NCI-H187 treated with DMSO at 0.1 percent for 48 hours (cell line): ENCODE results near the gene GPRC5A.
"Not testable (repeated sequence)": the region's sequence is repeated elsewhere in the genome, so short reads cannot be mapped to it uniquely, and the experiment has no call there.

ENCODE experiments used
- DNase-seq: peaks from one replicate; lab custom pipeline; 2025; lab: John Stamatoyannopoulos, UW

The GPRC5A gene, protein sequence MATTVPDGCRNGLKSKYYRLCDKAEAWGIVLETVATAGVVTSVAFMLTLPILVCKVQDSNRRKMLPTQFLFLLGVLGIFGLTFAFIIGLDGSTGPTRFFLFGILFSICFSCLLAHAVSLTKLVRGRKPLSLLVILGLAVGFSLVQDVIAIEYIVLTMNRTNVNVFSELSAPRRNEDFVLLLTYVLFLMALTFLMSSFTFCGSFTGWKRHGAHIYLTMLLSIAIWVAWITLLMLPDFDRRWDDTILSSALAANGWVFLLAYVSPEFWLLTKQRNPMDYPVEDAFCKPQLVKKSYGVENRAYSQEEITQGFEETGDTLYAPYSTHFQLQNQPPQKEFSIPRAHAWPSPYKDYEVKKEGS

GRCh38 chr12:12891080-12891880, at the start of gene GPRC5A:
GPRC5A (plus strand) TSS chr12:12891562; CDS start chr12:12908250, 16,688 bp downstream.
- no peak for DNase-seq

GRCh38 chr12:12845794-12846243, 45.5 kb upstream of the GPRC5A start:
- DNase-seq: no peak

DNA sequence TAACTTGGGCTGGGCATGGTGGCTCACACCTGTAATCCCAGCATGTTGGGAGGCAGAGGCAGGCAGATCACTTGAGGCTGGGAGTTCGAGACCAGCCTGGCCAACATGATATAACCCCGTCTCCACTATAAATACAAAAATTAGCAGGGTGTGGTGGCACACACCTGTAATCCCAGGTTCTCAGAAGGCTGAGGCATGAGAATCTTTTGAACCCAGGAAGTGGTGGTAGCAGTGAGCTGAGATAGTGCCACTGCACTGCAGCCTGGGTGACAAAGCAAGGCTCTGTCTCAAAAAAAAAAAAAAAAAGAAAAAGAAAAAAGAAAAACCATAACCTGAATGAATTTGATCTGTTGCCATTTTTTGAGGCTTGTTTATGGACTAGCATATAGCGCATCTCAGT, 44.6 kb upstream of the GPRC5A start:
- DNase-seq: not testable (repeated sequence)

DNA sequence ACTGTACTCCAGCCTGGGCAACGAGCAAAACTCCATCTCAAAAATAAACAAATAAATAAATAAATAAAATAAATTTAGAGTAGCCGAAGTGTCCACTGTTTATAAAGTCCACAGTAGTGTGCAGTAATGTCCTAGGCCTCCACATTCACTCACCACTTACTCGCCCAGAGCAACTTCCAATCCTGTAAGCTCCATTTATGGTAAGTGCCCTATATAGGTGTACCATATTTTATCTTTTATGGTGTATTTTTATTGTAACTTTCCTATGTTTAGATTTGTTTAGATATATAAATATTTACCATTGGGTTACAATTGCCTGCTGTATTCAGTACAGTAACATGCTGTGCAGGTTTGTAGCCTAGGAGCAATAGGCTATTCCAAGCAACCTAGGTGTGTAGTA, 37.9 kb upstream of the GPRC5A start:
- no peak for DNase-seq

DNA sequence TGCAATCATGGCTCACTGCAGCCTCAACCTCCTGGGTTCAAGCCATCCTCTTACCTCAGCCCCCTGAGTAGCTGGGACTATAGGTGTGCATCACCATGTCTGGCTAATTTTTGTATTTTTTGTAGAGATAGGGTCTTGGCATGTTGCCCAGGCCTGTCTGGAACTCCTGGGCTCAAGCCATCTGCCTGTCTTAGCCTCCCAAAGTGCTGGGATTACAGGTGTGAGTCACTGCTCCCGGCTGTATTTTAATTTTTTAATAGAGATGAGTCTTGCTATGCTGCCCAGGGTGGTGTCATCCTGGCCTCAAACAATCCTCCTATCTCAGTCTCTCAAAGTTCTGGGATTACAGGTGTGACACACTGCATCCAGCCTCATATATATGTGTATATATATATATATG, 31.7 kb upstream of the GPRC5A start:
- DNase-seq: no peak

DNA sequence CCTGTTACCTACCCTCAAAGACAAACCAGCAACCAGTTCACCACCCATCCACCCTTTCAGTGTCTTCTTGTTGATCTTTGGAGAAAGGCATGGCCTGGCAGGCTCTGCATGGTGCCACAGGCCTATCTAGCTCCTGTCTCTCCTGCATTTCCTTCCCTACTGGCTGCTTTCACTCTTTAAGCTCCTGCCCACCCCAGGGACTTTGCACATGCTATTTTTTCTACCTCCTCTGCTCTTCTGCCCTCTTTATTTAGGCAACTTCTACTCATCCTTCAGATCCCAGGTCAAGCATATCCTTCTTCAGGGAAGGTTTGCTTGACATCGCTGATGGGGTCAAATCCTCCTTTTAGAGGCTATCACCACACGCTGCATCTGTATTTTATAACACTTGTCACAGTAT, 27.1 kb upstream of the GPRC5A start:
- no peak for DNase-seq

DNA sequence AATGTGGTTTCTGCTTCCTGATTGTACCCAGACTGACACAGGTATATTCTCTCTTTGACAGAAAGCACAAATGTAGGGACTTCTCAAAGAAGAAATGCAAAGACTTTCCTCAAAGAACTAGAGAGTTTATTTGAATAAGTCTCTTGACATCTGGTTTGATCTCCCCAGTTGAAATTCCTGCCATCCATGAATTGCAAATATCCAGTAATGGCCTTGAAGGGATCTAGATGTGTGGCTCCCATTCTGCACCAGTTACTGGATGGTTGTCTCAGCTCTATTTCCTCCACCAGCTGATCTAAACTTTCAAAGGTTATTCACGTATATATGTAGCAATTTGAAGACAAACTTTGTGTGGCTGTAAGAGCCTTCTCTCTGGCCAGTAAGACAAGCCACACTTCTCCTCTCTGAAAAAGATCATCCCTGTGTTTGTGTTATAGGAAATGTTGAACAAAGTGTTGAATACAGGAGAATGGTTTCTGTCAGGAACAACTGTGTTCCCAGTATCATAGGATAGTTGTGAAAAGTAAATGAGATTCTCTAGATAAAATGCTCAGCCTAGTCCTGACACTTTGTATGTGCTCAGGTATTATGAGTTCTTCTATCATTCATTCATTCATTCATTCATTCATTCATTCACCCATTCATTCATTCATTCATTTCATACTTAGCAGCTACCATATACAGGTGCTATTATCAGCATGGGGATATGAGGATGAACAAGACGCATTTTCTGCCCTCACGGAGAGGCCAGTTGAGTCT, 22.7 kb upstream of the GPRC5A start:
- DNase-seq: no peak

GRCh38 chr12:12870465-12870864, 20.9 kb upstream of the GPRC5A start:
- no peak for DNase-seq

DNA sequence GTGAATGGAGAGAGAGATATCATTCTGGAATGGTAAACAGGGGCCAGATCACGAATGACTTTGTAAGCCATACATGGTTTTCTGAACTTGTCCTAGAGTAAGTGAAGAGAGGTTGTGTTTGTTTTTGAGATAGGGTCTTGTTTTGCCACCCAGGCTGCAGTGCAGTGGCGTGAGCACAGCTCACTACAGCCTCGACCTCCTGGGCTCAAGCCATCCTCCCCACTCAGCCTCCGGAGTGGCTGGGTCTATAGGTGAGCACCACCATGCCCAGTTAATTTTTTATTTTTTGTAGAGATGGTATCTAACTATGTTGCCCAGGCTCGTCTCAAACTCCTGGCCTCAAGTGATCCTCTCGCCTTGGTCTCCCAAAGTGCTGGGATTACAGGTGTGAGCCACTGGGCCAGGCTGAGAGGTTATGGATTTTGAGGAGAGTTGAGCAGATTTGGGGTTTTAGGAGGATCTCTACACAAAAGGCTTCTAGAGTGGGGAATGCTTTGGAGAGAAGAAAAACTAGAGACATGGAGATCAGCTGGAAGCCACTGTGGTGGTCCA, 19.7 kb upstream of the GPRC5A start:
- no peak for DNase-seq

GRCh38 chr12:12872139-12872933, 19.0 kb upstream of the GPRC5A start:
- DNase-seq: no peak

DNA sequence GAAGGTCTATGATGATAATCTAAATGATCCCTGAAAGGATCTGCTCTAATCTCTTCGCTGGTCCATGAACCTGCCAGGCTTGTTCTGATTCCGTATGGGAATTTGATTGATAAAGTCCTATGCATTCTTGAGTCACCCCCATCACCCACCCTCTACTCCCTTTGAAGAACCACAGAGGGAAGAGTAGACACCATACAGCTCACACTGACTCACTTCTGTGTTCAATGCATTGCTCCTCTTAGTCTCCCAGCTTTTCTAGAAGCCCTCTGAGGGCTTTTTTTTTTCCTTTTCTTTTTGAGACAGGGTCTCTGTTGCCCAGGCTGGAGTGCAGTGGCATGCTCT, 18.5 kb upstream of the GPRC5A start:
- no peak for DNase-seq

DNA sequence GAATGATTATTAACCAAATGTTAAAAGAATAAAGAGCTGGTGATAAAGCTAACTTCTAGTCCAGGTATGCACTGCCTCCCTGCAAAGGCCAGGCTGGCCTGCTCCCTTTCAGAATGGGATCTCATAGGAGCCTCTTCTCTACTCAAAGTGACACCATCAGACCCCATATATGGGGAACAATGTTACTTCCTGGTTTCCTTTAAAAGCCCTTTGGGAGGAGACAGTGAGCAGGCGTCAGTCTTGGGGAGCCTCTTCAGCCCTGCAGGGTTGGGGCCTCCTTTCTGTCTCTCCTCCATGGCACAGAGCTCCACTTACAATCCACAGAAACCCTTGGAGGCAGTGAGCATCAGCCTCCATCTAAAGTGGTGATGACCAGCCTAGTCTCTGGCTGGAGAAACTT, 17.3 kb upstream of the GPRC5A start:
- no peak for DNase-seq

GRCh38 chr12:12875301-12875700, 16.1 kb upstream of the GPRC5A start:
- DNase-seq: not testable (repeated sequence)

DNA sequence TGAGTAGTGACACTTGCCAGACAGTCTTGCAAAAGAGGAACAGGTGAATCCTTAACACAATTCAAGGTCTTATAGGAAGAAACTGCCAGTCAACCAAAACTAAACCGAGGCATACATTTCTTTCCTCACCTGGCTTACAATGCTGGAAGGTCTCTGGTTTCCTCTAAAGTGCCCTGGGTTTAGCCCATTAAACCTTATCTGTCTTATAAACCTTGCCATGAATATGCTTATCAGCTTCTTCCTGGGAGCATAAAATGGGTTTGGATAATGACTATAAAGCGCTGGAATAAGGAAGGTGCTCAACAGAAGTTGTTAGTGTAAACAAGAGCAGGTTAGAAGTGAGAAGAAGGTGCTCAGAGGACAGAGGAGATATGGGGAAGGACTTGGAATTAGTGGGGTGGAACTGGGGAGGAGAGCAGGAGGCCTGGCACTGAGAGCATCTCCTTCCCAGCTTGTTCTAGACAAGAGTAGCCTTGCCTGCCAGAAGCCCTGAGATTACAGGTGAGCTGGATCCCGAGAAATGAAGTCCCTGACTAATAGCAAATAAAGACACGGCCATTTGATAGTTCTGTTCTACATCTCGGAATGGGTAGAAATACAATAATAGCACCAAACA, 14.1 kb upstream of the GPRC5A start:
- no peak for DNase-seq

DNA sequence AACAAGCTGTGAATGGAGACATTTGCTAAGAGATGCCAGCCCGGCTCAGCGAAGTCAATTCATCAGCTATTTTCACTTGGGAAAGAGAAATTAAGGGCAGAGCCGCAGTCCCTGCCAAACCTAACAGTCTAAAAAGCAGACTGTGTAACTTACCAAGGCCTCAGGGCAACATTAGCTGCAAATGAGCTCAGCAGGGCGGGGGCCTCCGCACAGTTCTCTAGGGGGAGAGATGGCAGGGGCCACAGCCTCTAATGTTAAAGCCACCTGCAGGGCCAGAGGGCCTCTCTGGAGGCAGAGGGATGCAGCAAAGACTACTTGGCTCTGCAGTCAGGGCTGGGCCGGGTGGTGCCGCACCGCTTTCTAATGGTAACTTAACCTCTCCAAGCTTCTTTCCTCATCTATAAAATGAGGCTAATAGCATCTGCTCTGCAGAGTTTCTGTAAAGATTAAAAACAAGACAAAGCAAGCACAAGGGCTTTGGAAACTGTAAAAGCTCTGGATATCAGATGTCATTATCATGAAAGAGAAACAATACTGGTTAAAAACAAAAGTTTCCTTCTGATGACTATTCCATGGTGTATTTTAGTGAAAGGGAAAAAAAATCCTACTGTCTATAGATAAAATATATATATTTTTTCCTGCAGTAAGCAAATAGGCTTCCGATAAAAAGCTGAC, 13.4 kb upstream of the GPRC5A start:
- DNase-seq: no peak

- DNase-seq: no peak
Observed at GRCh38 chr12:12880537-12880936, 10.8 kb upstream of the GPRC5A start.

DNA sequence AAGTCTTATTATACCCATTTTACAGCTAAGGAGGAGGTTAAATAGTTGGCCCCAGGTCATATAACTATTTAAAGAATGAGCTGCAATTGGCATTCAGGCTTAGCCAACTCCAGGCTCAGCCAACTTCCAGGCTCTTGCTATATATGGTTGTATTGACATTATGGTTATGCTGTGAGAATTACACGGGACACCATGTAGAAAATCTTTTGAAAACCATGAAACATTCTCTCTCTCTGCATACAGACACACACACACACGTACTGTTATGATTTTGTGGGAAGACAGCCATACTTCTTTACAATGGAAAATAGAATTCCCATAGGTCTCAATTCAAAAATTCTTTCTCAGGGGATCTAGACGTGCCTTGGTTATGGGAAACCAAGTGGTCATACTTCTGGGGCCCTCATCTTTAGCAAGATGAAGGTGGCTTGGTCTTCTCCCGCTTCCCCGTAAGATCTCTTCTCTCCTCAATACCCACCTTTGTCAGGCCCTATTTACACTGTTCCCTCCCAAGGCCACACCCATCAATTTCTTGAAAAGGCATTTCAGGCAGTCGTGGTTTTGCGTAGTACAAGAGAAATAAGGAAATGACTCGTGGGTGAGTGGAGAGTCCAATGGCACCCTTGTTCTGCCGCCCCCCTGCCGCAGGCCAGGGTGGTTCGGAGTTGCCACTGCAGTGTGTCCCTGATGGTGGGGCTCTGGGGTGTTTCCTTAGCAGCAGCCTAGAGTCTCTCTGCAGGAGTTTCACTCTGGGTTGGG, 10.0 kb upstream of the GPRC5A start:
- no peak for DNase-seq

DNA sequence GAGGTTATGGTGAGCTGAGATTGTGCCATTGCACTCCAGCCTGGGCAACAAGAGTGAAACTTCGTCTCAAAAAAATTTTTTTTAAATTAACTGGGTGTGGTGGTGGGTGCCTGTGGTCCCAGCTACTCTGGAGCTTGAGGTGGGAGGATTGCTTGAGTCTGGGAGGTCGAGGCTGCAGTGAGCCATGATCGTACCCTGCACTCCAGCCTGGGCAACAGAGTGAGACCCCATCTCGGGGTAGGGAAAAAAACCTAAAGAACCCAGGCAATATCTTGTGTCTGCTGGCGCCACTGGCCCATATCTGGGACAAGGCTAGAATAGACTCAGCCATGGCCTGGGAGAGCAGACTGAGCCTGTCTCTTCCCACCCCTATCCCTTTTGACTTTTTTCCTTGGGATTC, 9.1 kb upstream of the GPRC5A start:
- no peak for DNase-seq

DNA sequence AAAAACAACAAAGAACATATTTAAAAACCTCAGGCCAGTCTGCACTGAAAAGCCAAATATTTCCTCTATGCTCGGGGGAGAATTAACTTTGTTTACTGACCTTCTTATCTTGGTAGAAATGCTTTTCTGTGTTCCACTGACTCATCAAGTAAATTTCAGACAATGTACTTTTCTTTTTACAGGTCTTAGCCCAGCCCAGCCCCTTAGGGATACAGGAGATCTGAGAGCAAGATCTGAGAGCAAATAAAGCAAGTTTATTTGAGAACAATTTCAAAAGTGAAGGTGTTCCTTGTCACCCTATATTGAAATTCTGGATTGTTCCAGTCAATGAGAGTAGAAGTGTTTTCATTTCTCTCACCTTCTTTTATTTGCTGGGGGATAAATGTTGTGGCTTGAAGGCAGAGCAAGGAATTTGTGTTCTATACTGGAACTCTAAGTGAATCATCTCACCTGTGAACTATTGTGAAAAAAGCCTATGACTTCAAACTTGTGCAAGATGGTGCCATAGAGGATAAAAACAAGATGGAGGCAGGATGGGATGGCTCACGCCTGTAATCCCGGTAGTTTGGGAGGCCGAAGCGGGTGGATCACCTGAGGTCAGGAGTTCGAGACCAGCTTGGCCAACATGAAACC, 7.9 kb upstream of the GPRC5A start:
- DNase-seq: no peak
